Upper lobe of left lung (tissue), 6 donors: ENCODE results near the gene CTSE. TPM values are rescaled to one million over a fixed set of nuclear protein-coding genes. Genes with fewer than 3 reads are reported as not detected.
A peak's percentile ranks its signal among the peaks of the same experiment; 100 is the strongest.
"Not testable (repeated sequence)": the region's sequence is repeated elsewhere in the genome, so short reads cannot be mapped to it uniquely, and the experiment has no call there.

ENCODE experiments used
- ATAC-seq, 2 donors: fragments of 200-7000 bp; cut with Tn5 transposase; one replicate each; pipeline ENCODE4 v1.9.1; 2022; ENCODE audit warnings: mild to moderate bottlenecking in 2 of 2, moderate library complexity in 2 of 2; ENCODE audit not compliant: low FRiP score in 2 of 2
- DNase-seq, 2 donors: peaks; one replicate each; pipeline ENCODE4 v3.0.0-alpha.2; 2019 to 2020
- H3K27ac ChIP-seq, 4 donors: fragments of 200-600 bp; sonication (generic); one replicate each; pipeline ENCODE4 v1.5.1; 2016 to 2019
- H3K27me3 ChIP-seq, 4 donors: fragments of 200-600 bp; sonication (generic); one replicate each; pipeline ENCODE4 v1.5.1; 2017 to 2019
- H3K36me3 ChIP-seq, 4 donors: fragments of 200-600 bp; sonication (generic); one replicate each; pipeline ENCODE4 v1.5.1; 2016 to 2019
- H3K4me1 ChIP-seq, 4 donors: fragments of 200-600 bp; sonication (generic); one replicate each; pipeline ENCODE4 v1.5.1; 2018 to 2019
- H3K4me3 ChIP-seq, 4 donors: fragments of 200-600 bp; sonication (generic); one replicate each; pipeline ENCODE4 v1.5.1; 2017 to 2019; ENCODE audit warnings: mild to moderate bottlenecking in 2 of 4, moderate library complexity in 1 of 4
- H3K9me3 ChIP-seq, 4 donors: fragments of 200-600 bp; sonication (generic); one replicate each; pipeline ENCODE4 v1.5.1; 2018 to 2019
- EP300 ChIP-seq, 4 donors: sonication (generic); formaldehyde crosslinking; IDR thresholded peaks; one replicate each; pipeline ENCODE4 v1.5.1; 2017; ENCODE audit warnings: antibody characterized with exemption in 4 of 4, control low read depth in 2 of 4
- POLR2A ChIP-seq, 4 donors: fragments of 450-650 bp; IDR thresholded peaks; one replicate each; pipeline ENCODE4 v1.5.1; 2016 to 2017; ENCODE audit warnings: antibody characterized with exemption in 4 of 4, mild to moderate bottlenecking in 2 of 4
- POLR2AphosphoS5 ChIP-seq, 2 donors: sonication (generic); formaldehyde crosslinking; IDR thresholded peaks; one replicate each; pipeline ENCODE4 v1.5.1; 2017; ENCODE audit warnings: antibody characterized with exemption in 2 of 2
- WGBS, 2 donors: methylation state at CpG; one replicate each; pipeline ENCODE4 v1.1.5; 2017 to 2018; 5-methylcytosine and 5-hydroxymethylcytosine counted together
- total RNA-seq, 6 donors: library from RNA; depleted of rRNA in 4 of 6; stranded (reverse); fragments of >200 nt in 4 of 6; gene quantifications; one replicate each; pipeline versions ENCODE4 v1.1.0 to v1.2.1, GENCODE V29; 2016 to 2021
- TF ChIP-seq, protein P1 (sequence below), 6 experiments: fragments of 450-650 bp in 4 of 6; fragments of 200-600 bp in 2 of 6; sonication (generic) in 2 of 6; IDR thresholded peaks; one replicate each; pipeline ENCODE4 v1.5.1; 2016 to 2019; ENCODE audit warnings: antibody characterized with exemption in 6 of 6
- donor health status: DM: no; HTN: no; CAD: no; lungs with moderate emphysema.
- donor health status: DM: no; HTN: yes; CAD: no; lungs with severe emphysema.

CTSE gene
- total RNA-seq, 6 donors from 2014 or later, result 34.6 to 132 (median 106) TPM

- WGBS, 2 donors, result 71 to 78% methylated on average over 3 of the region's 3 CpGs
- Histone ChIP-seq H3K27ac (no peak overlapping the region), H3K4me3 (no peak overlapping the region), H3K4me1 (no peaks in the 10 kb centered on the region), H3K36me3 (no peaks in the 10 kb centered on the region), H3K27me3 (no peaks in the 10 kb centered on the region), H3K9me3 (no peaks in the 10 kb centered on the region)
- peak in 1 of 2 donors; percentile 73 for ATAC-seq
- TF ChIP-seq POLR2AphosphoS5 (IDR thresholded peaks at IDR 0.05) (no peak), EP300 (IDR thresholded peaks at IDR 0.05) (no peak), POLR2A (IDR thresholded peaks at IDR 0.05) (no peak)
- TF ChIP-seq, protein P1, sequence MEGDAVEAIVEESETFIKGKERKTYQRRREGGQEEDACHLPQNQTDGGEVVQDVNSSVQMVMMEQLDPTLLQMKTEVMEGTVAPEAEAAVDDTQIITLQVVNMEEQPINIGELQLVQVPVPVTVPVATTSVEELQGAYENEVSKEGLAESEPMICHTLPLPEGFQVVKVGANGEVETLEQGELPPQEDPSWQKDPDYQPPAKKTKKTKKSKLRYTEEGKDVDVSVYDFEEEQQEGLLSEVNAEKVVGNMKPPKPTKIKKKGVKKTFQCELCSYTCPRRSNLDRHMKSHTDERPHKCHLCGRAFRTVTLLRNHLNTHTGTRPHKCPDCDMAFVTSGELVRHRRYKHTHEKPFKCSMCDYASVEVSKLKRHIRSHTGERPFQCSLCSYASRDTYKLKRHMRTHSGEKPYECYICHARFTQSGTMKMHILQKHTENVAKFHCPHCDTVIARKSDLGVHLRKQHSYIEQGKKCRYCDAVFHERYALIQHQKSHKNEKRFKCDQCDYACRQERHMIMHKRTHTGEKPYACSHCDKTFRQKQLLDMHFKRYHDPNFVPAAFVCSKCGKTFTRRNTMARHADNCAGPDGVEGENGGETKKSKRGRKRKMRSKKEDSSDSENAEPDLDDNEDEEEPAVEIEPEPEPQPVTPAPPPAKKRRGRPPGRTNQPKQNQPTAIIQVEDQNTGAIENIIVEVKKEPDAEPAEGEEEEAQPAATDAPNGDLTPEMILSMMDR (IDR thresholded peaks at IDR 0.05), result no peak
- DNase-seq, result no peak
Observed at GRCh38 chr1:206059355-206059915, 35.7 kb upstream of the CTSE start.

DNA sequence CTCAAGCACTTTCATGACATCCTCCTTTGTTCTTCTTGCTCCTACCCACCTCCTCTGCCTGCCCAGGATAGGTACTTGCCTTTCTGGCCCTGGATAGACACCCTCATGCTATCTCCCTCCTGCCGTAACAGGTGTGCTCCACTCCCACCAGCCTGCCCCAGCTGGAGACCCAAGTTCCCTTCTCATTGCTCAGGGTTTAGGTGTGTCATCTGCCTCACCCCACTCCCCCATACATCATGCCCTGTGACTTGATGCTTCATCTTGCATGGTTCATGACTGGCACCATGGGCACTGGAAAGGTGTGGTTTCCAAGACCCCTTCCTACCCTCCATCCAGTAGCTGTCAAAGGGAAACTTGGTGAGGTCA, 35.2 kb upstream of the CTSE start:
- WGBS, 2 donors, result 94 to 100% methylated on average over 1 of the region's 1 CpG
- no peak for ATAC-seq

DNA sequence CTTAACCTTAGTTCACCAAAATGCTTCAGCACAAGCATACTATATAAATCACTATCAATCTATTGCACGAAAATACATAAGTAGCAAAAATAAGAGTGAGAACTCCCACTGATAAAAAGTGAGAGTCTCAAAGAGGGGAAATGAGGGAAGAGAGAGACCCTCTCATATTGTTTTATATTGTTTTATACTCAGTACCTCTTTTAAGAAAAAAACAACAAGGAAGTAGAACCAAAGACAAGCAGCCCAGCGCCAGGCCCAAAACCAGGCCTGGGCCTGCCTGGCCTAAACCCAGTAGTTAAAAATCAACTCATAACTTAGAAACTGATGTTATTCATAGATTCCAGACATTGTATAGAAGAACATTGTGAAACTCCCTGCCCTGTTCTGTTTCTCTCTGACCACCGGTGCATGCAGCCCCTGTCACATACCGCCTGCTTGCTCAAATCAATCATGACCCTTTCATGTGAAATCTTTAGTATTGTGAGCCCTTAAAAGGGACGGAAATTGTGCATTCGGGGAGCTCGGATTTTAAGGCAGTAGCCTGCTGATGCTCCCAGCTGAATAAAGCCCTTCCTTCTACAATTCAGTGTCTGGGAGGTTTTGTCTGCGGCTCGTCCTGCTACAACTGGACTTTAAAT, 34.7 kb upstream of the CTSE start:
- H3K36me3 ChIP-seq, H3K4me1 ChIP-seq, ATAC-seq, H3K4me3 ChIP-seq, H3K9me3 ChIP-seq, H3K27ac ChIP-seq, H3K27me3 ChIP-seq: not testable (repeated sequence)
- DNase-seq, result peak in 1 of 2 donors; percentile 13
- WGBS, 2 donors, result 92 to 98% methylated on average over 4 to 7 of the region's 9 CpGs

More for the DNA sequence above, 35.2 kb upstream of the CTSE start:
- H3K27ac ChIP-seq, result no peak overlapping the region
- no peak for TF ChIP-seq EP300 (IDR thresholded peaks at IDR 0.05)
- H3K27me3 ChIP-seq, result no peaks in the 10 kb centered on the region
- no peak overlapping the region for H3K4me3 ChIP-seq
- DNase-seq, result no peak
- no peaks in the 10 kb centered on the region for H3K36me3 ChIP-seq
- no peaks in the 10 kb centered on the region for H3K4me1 ChIP-seq
- H3K9me3 ChIP-seq, result no peaks in the 10 kb centered on the region

GRCh38 chr1:206055639-206056323, 32.1 kb upstream of the CTSE start:
- H3K4me3 ChIP-seq, H3K4me1 ChIP-seq, H3K27me3 ChIP-seq, H3K27ac ChIP-seq, H3K9me3 ChIP-seq, DNase-seq, H3K36me3 ChIP-seq, ATAC-seq: not testable (repeated sequence)
- 90 to 94% methylated on average over 8 of the region's 8 CpGs for WGBS, 2 donors

GRCh38 chr1:206055069-206055625, 31.5 kb upstream of the CTSE start:
- 94 to 95% methylated on average over 12 of the region's 12 CpGs for WGBS, 2 donors
- DNase-seq, result not testable (repeated sequence)

GRCh38 chr1:206053616-206054015, 29.9 kb upstream of the CTSE start:
- DNase-seq, H3K4me3 ChIP-seq, H3K36me3 ChIP-seq, H3K27ac ChIP-seq, ATAC-seq, H3K4me1 ChIP-seq, H3K9me3 ChIP-seq, H3K27me3 ChIP-seq: not testable (repeated sequence)
- 94 to 99% methylated on average over 4 of the region's 4 CpGs for WGBS, 2 donors

More at GRCh38 chr1:206055069-206055625, 31.5 kb upstream of the CTSE start:
- not testable (repeated sequence) for H3K9me3 ChIP-seq, H3K27ac ChIP-seq, H3K4me3 ChIP-seq, H3K27me3 ChIP-seq, H3K4me1 ChIP-seq, ATAC-seq, H3K36me3 ChIP-seq

- H3K4me1 ChIP-seq, result peaks cover 0 to 12% (median 7%) of the 10 kb centered on the region in 4 donors
- WGBS, 2 donors, result 86 to 89% methylated on average over 17 of the region's 17 CpGs
- not testable (repeated sequence) for H3K27me3 ChIP-seq, H3K36me3 ChIP-seq, H3K27ac ChIP-seq, H3K9me3 ChIP-seq, ATAC-seq, H3K4me3 ChIP-seq
- DNase-seq, result peak in 1 of 2 donors; percentile 74
Observed at GRCh38 chr1:206052919-206053610, 29.4 kb upstream of the CTSE start, which contains the start of gene RHEX. TSS of gene RHEX (plus strand) at chr1:206053173. CDS start at chr1:206097829, 44,656 bp downstream.

- H3K4me3 ChIP-seq, H3K27ac ChIP-seq, H3K27me3 ChIP-seq, H3K36me3 ChIP-seq, ATAC-seq, H3K9me3 ChIP-seq: not testable (repeated sequence)
- peaks cover 0 to 15% (median 7%) of the 10 kb centered on the region in 4 donors for H3K4me1 ChIP-seq
- DNase-seq, result peak in 1 of 2 donors; percentile 10
- 94 to 98% methylated on average over 6 of the region's 8 CpGs for WGBS, 2 donors
Observed at GRCh38 chr1:206052231-206052865, 28.7 kb upstream of the CTSE start.
